Hematopoietic multipotent progenitor cell treated with erythropoietin and hydrocortisone succinate and interleukin-3 and kit ligand, for 4 days (in vitro differentiated cells): ENCODE data around the gene PBX4.

ENCODE experiments used
- DNase-seq: peaks from one replicate; pipeline ENCODE4 v3.0.0-alpha.2; 2015

Gene PBX4

DNA sequence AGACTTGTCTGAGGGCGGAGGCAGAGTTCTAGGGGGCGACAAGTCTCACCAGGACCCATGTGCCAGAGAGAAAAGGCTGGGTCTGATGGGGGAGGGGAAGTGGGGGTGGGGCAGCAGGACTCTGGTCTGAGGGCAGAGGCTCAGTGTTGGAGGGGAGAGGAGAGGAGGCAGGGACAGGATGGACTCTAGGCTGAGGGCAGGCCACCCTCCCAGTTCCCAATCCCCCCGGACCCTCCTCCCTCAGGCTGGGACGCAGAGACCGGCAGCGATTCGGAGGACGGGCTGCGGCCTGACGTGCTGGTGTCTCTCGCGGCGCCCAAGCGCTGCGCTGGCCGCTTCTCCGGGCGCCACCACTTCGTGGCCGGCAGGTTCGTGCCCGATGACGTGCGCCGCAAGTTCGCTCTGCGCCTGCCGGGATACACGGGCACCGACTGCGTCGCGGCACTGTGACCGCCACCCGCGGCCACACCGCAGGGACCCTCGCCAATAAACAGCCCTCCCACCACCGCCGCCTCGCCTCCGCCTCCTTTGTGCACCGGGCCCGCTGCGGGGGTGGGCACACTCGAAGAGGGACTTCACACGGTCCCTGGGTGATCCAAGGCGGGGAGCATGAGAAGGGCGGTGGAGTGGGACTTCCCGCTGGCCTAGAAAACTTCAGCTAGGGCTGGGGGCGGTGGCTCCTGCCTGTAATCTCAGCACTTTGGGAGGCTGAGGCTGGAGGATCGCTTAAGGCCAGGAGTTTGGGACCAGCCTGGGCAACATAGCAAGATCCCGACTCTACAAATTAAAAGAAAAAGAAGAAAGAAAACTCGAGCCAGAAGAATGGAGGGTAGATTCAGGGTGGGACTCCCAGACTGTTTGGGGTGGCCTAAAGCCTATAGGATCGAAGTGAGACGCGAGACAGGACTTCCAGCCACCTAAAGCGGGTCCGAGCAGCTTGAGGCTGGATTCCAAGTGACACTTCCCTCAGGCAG is 81.1 kb downstream of the PBX4 start:
- no peak for DNase-seq

DNA sequence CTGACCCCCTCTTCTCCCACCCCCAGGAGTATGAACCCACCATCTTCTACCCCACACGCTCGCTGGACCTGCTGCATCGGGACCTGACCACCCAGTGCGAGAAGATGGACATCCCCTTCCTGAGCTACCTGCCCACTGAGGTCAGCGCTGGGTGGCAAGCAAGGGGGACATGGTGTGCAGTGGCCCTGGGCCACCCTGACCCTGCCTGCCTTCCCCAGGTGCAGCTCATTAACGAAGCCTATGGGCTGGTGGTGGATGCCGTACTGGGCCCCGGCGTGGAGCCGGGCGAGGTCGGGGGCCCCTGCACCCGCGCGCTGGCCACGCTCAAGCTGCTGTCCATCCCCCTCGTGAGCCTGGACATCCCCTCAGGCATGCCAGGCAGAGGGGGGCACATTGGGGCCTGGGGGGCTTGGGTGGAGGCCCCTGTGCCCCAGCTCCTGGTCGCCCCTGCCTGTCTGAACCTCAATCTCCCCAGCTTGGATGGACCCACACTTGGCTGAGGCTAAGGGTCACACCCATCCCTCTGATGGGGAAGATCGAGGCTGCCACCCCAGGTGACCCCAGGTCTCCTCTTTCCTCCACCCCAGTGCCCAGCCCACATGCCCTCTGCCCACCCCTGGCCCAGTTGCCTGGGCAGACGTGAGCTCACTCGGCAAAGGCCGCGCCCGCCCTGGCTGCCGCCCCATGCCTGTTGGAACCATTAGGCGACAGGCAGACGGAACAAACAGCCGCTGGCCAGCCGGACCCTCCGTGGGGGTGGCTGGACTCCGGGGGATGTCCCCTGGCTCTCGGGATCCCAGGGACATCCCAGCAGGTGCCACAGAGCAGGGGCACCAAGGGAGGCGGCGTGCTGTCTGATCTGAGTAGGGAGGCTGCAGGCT is 82.9 kb downstream of the PBX4 start:
- no peak for DNase-seq

DNA sequence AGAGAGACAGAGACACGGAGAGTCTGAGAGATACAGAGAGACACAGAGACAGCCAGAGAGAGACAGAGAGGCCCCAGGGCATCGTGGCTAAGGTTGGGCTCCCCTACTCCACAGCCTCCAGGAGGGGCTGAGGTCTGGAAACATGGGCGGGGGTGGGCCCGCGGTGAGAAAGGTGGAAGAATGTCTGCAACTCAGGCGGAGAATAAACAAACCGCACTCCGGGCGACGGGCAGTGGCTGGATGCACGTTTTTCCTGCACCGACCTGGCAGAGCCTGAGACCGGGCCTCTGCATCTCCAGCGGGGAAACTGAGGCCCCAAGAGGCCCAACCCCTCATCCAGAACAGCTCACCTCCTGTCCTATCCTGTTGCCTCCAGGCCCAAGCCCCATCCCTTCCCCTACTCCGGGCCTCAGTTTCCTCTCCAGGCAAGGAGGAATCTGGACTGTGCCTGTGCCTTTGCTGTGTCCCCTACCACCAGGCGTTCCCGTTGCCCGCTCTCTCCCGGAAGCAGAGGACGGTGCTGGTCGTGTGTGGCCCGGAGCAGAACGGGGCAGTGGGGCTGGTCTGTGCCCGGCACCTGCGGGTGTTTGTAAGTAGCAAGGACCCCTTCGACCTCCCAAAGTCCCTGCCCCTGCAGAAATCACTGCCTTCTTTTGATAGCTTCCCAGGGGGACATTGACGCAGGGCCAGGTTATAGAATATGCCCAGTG is 83.8 kb downstream of the PBX4 start:
- DNase-seq: no peak

DNA sequence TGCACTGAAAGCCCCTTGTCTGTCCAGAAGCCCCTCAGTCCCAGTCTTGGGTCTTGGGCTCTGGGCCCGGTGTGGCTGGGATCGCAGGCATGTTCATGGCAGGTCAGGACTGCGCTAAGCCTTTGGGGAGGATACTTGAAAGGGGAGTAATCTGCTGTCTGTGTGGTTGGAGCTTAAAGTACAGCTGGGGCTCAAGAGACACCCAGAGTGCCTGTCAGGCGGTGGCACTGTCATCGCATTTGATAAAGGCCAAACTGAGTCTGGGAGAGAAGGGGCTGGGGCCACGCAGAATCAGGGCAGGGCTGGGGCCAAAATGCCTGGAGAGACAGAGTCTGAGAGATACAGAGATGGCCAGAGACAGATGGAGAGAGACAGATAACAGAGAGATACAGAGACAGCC is 84.6 kb downstream of the PBX4 start:
- no peak for DNase-seq

DNA sequence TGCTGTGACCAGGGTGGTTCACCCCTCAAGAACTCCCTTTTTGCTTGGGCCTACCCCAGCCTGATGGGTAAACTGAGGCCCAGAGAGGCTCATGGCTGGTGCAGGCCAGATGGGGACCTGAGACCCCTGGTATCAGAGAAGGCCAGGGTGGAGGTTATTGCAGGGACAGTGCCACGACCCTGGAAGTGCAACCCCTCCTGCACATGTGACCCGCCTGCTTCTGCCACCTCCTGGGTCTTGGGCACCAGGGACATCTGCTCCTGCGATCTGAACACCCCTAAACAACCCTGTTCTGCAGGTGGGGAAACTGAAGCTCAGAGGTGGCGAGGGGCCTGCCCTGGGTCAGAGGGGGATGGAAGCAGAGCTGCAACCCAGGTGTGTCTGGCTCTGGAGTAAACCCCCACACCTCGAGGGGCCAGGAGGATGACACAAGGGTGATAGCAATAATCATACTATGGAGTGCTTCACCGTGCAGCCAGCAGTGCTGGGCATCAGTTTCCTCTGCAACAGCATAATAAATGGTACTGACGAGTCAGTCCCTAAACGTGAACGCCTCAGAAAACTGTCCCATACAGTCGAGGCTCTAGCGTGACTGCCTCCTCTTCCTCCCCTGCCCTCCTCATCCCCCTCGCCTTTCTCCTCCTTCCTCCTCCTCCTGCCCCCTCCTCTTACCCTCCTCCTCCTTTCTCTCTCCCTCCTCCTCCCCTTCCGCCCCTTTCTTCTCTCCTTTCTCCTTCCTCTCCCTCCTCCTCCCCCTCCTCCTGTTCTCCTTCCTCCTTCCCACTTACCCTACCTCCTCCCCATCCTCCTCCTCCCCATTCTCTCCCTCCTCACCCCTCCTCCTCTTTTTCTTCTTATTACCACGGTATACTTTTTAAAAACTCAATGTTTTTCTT is 85.4 kb downstream of the PBX4 start:
- DNase-seq: no peak

DNA sequence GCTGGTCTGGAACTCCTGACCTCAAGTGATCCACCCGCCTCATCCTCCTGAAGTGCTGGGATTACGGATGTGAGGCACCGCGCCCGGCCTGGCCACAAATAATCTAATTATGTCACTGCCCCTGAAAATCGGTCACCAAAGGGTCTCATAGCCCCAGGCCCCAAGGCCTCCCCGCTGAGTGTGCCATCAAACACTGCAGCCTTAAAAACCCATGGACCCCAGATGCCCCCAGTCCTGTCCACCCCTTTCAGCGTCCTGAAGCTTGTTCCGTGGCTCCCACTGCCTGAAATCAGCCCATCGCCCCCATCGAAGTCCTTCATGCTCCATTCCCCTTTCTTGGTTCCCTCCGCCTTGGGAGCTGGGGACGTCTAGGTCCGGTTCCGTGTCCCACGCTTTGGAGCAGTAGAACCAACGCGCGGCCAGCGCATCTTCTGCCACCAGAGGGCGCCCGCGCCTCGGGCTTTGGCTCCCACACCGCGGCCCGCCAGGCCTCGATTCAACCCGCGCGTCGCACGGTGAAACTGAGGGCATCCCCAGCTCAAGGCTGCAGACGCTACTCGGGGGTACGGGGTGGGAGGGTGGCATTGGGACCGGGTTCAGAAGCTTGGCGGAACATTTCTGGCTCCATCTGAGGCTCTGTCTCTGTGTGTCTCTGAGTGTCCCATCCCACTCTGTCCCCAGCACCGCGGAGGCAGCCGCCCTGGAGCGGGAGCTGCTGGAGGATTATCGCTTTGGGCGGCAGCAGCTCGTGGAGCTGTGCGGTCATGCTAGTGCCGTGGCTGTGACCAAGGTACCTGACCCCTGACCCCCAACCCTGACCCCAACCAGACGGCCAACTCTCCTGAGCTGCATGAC is 86.3 kb downstream of the PBX4 start:
- DNase-seq: peak; percentile 84

DNA sequence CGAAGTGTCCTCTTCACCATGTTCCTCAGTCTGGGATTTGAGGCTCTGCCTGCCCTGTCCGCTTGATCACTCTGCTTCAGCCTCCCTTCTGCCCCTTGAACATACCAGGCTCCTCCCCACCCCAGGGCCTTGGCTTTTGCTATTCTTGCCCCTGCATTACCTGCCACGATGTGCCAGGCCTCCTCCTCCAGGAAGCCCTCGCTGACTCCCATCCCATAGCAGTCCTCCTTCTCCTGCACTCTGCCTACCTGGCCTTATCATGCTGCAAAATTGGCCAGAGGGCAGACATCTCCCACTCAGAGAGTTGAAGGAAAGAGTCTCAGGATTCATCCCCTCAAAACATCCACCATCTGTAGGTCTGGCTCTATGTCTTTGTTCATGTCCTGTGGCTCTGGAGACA is 87.6 kb downstream of the PBX4 start:
- no peak for DNase-seq

DNA sequence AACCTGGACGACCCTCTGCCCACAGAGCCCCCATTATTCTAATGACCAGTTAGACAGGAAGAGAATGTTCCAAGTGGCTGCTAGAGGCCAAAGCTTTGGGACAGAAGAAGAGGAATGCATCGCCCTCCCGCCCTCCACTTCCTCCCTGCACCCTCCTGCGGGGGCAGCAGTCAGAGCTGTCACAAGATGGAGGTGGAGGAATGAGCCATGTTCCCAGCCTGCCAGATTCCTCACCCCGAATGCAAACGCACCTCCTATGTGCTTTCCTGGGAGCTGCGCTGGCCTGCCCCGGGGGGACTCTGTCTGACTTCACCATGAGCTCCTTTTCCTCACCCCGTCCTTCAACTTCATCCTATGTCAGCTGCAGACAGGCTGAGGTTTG is 88.1 kb downstream of the PBX4 start:
- DNase-seq: no peak

DNA sequence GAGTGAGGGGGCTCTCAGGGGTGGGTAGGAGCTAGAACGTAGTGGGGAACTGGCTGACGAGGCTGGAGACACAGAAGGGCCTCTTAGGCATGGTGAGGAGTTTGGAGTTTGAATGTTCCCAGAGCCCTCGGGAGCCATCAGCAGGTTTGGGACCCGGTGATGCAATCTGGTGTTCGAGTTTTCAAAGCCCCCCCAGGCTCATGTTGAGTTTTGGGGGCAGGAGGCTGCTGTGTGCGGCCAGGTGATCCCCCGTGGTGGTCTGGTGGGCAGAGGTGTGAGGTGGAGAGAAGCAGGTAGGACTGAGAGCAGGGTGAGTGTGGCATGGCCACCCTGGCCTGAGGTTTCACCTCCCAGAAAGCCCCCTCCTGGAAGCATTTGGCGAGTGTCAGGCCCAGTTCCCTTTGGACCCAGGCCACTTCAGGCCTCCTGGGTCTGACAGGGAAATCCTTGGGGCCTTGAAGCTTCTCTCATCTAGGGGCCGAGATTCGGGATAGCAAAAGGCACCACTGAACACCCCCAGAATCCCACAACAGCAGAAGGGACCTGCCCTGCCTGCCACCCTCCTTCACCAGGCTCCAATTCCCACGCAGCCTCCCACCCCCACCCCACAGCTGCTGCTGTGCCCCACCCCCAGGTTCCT is 88.6 kb downstream of the PBX4 start:
- no peak for DNase-seq

DNA sequence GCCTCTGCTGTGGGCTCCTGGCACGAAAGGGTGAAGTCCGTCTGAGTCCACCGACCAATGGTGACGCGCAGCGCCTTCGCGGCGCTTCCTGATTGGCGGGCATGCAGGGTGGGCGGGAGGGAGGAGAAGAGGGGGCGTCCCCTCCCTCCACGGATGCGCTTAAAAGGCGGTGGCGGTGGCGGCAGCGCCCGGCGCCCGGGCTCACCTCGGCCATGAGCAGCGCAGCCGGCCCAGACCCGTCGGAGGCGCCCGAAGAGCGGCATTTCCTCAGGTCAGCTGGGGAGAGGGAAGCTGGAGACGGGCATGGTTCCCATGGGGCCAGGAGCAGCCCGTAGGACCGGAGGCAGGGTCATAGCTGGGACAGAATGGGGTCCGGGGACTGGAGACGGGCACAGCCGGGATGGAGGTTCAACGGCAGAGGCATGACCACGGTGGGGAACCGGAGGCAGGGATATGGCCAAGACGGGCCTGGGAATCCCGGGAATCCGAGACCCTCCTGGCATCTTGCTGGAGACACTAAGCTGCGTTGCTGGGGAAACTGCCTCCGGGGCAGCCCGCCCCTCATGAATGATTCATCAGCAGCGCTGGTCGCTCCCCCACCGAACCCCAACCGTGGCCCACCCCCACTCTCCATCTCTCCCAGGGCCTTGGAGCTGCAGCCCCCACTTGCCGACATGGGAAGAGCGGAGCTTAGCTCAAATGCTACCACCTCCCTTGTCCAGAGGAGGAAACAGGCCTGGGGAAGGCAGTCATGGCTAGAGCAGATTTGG is 89.6 kb downstream of the PBX4 start, which contains the start of gene YJEFN3:
TSS of gene YJEFN3 (plus strand) at position 191 of the 770 bp plus-strand sequence. CDS start at position 213, 22 bp downstream.
- no peak for DNase-seq

DNA sequence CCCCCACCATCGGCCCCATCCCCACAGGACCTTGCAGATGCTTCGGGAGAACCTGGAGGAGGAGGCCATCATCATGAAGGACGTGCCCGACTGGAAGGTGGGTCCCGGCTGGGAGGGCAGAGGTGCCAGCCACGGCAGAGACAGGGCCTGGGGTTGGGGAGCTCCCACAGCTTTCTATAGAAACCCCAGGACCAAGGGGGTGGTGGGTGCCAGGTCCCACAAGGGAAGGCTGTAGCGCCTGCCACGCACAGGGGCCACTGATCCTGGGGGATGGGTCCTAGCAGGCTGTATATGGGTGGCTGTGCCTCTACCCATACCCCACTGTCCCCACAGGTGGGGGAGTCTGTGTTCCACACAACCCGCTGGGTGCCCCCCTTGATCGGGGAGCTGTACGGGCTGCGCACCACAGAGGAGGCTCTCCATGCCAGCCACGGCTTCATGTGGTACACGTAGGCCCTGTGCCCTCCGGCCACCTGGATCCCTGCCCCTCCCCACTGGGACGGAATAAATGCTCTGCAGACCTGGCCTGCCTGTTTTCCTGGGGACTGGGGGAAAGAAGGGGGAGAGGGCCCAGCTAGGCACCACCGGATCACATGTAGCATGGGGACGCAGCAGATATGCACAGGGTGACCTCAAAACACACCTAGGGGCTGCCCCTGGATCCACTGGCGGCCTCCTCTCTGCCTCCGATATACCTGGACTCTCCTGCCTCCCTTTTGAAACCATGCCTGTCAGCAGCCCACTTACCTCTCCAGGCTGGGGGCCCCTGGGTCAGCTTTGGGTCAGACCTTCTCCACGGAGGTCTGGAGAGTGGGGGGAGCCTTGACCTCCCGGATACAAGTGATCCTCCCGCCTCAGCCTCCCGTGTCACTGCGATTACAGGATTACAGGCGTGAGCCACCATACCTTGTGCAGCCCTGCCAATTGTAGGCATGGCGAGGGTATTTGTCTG is 90.5 kb downstream of the PBX4 start:
- DNase-seq: no peak

DNA sequence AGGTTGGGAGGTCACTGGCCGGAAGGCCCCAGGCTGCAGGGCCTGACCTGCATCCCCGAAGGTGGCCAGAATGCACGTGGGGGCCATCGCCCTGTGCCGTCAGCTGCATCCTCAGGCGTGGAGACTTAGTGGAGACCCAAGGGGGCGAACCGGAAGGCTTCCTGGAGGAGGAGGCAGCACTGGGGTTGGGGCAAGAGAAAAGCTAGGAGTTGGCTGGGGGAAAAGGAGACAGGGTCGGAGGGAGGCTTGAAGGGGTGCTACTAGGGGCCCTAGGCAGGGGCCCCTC is 91.2 kb downstream of the PBX4 start:
- DNase-seq: no peak

DNA sequence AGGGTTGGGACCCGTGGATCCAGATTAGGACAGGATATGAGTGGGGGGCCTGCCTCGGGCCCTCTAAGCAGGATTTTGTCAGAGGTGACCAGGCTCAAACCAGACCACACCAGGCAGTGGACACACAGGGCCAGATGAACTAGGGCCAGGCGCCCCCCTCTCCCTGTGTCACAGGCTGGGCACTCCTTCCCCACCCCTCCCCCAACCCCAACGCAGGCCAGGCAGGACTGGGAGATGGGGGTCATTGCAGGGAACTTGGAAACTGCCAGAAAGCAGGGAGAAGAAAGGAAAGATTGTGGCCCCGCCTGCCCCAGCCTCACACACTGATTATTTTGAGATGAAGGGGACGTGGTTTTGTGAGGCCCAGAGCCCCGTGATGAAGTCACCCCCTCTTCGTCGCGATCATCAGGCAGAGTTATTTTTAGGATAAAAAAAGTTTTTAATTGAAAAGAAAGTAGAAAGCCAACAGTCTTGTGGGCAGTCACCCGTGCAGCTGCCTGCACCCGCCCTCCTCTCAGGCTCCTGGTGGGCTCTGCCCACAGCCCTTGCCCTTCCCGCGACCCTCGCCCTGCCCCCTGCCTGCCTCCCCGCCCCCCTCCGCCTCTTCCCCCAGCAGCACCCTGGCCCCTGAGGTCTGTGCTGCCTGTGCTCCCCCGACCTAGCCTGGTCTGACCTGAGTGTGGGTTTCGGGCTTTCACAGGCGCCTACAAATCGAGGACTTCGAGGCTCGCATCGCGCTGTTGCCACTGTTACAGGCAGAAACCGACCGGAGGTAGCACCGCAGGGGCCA is 91.7 kb downstream of the PBX4 start:
- DNase-seq: peak; percentile 46

DNA sequence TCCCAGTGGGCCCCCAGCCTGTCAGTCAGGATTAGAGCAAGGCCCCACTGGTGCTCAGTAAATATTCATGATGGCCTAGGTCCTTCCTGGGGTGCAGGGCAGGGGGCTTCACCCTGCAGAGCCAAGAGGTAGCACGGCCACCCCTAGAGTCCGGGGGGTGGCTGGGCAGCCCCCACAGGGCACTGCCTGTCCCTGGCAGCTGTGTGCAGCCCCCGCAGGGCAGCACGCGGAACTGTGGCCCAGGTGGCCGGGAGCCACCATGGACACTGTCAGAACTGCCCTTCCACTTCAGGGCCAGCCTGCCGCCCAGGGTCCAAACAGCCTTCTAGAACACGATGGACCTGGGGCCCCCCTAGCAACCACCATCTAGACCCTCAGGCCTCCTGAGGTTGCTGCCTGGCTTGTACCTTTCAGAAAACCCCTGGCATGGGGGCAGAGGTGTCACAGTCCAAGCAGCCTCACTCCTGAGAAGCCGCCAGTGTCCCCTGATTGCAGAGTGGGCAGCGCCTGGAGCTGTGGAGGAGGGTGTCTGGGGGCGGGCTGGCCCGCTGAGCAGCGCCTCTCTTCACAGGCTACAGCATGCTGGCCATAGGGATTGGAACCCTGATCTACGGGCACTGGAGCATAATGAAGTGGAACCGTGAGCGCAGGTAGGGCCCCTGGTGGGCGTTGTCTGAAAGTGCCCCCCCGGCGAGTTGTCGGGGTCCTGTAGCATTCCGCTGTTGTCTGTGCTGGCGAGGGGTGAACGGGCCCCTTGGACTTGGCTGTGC is 92.7 kb downstream of the PBX4 start:
- no peak for DNase-seq

DNA sequence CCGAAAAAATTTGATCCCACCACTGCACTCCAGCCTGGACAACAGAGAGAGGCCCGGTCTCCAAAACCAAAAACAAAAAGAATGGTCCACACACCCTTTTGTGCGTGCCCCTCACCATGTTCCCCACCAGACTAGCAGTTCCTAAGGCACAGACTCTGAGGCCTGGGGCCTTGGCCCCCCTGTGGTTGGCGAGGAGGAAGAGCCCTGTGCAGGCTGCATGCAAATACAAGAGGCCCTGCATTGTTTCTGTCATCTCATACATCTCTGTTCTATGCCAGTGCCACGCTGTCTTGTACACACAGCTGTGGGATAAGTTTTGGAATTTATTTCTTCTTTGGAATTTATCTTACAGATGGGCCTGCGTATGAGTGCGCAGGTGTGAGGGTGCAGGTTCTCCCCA is 94.4 kb downstream of the PBX4 start:
- DNase-seq: no peak

DNA sequence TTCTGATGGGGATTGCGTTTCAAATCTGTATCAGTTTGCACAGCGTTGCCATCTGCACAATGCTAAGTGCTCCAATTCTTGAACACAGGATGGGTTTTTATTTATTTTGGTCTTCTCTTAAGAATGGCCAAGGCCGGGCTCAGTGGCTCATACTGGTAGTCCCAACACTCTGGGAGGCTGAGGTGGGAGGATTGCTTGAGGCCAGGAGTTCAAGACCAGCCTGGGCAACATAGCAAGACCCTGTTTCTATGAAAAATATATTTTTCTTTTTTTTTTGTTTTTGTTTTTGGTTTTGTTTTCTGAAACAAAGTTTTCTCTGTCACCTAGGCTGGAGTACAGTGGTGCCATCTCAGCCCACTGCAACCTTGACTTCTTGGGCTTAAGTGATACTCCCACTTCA is 95.3 kb downstream of the PBX4 start:
- DNase-seq: no peak

DNA sequence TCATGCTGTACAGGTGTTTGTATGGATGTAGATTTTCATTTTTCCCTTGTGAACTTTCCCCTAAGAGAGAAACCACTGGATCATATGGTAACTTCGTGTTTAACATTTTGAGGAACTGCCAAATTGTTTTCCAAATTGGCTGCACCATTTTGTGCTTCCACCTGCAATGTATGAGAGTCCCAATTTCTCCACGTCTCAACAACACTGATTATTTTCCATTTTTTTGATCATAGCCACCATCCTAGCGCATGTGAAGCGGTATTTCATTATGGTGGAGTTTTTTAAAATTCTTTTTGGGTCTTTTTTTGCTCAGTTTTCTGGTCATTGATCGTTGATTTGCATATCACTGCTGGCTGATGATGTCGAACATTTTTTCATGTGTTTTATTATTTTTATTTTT is 97.5 kb downstream of the PBX4 start:
- DNase-seq: no peak
